Measurements from ENCODE around the gene SLC12A9. TPM values are rescaled to one million over a fixed set of nuclear protein-coding genes. Genes with fewer than 3 reads are reported as not detected.

Gene SLC12A9
- total and polyA plus RNA-seq, 2 of the 4 experiments (the other 2 are of a cell fraction) = 4.5 to 16.2 TPM

DNA sequence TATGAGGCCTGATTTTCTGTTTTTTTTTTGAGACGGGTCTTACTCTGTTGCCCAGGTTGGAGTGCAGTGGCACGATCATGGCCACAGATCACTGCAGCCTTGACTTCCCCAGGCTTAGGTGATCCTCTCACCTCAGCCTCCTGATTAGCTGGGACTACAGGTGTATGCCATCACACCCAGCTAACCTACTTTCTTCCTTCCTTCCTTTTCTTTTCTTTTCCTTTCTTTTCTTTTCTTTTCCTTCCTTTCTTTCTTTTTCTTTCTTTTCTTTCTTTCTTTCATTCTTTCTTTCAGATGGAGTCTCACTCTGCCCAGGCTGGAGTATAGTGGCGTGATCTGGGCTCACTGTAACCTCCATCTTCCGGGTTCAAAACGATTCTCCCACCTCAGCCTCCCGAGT lies 26.2 kb downstream of the SLC12A9 start:
- Histone ChIP-seq H3K56ac (ENCODE audit: extremely low read depth, insufficient read depth, low read length) (no peak overlapping the region), H3K4me1 (ENCODE audit: control insufficient read depth, insufficient read depth, low read length) (peaks cover 11% of the 10 kb centered on the region), H4K8ac (ENCODE audit: low read depth in 2 of 2, low read length in 2 of 2) (no peak overlapping the region), H2AK9ac (replicated peaks; ENCODE audit: low read depth, low read length, poor library complexity) (no peak overlapping the region), H4K5ac (ENCODE audit: low read depth, low read length) (no peak overlapping the region), H2BK15ac (ENCODE audit: low read depth, low read length) (no peak overlapping the region), H4K20me1 (ENCODE audit: insufficient read depth, low read length) (peaks cover 56% of the 10 kb centered on the region), H3K23ac (ENCODE audit: low read depth, low read length) (no peak overlapping the region), H2AFZ (replicated peaks; ENCODE audit: low read length, poor library complexity) (no peak overlapping the region), H2AK5ac (ENCODE audit: low read depth, low read length) (no peak overlapping the region), H3K14ac (replicated peaks; ENCODE audit: low read depth, low read length) (no peak overlapping the region), H3K4me3 (ENCODE audit: insufficient read depth, low read depth, low read length) (no peak overlapping the region), H3K27me3 (ENCODE audit: control insufficient read depth, insufficient read depth, low read length) (no peaks in the 10 kb centered on the region), H3K9ac (ENCODE audit: low read depth, low read length) (no peak overlapping the region), H3K9me1 (ENCODE audit: insufficient read depth, low read length) (peaks cover 5% of the 10 kb centered on the region; the same call in 1 of the 2 replicates), H2BK120ac (ENCODE audit: low read depth, low read length) (no peak overlapping the region), H4K91ac (ENCODE audit: insufficient read depth, low read depth, low read length) (no peak overlapping the region), H3K36me3 (ENCODE audit: control insufficient read depth, insufficient read depth, low read length) (peaks cover 53% of the 10 kb centered on the region), H3K9me3 (ENCODE audit: control insufficient read depth, insufficient read depth, low read length) (no peaks in the 10 kb centered on the region), H2BK20ac (ENCODE audit: low read depth, low read length) (no peak overlapping the region), H3K4ac (ENCODE audit: low read depth, low read length) (no peak overlapping the region), H3K4me2 (ENCODE audit: low read depth, low read length) (no peak overlapping the region), H3K79me1 (ENCODE audit: low read depth in 1 of 2, low read length in 2 of 2) (peaks cover 29 to 56% of the 10 kb centered on the region in 2 experiments), H2BK5ac (ENCODE audit: low read depth, low read length, poor library complexity, severe bottlenecking) (no peak overlapping the region), H3K18ac (ENCODE audit: low read depth, low read length) (no peak overlapping the region), H3K27ac (ENCODE audit: insufficient read depth, low read length) (no peak overlapping the region)
- DNase-seq (no peak), ATAC-seq (ENCODE audit: low read depth) (no peak)
- in situ Hi-C loops (cut with MboI; ENCODE audit: low sequenced_read_pairs) (no loop called here), dilution Hi-C loops (cut with HindIII; ENCODE audit: low sequenced_read_pairs, unreplicated experiment) (no loop called here), intact Hi-C loops (cut with micrococcal nuclease) (no loop called here)
- no peak for TF ChIP-seq ELK1 (IDR thresholded peaks at IDR 0.05; ENCODE audit: borderline replicate concordance, low read depth, low read length)
- TF ChIP-seq BHLHE40 (IDR thresholded peaks at IDR 0.05; ENCODE audit: low read depth, low read length) = no peak
- TF ChIP-seq MAZ (IDR thresholded peaks at IDR 0.05; ENCODE audit: borderline replicate concordance, low read depth, low read length) = no peak
- no peak for TF ChIP-seq FOS (IDR thresholded peaks at IDR 0.05; ENCODE audit: low read depth, low read length)
- TF ChIP-seq MAFK (IDR thresholded peaks at IDR 0.05; ENCODE audit: low read depth, low read length) = no peak
- no peak for TF ChIP-seq MXI1 (IDR thresholded peaks at IDR 0.05; ENCODE audit: borderline replicate concordance, low read depth, low read length)
- TF ChIP-seq, protein P1, sequence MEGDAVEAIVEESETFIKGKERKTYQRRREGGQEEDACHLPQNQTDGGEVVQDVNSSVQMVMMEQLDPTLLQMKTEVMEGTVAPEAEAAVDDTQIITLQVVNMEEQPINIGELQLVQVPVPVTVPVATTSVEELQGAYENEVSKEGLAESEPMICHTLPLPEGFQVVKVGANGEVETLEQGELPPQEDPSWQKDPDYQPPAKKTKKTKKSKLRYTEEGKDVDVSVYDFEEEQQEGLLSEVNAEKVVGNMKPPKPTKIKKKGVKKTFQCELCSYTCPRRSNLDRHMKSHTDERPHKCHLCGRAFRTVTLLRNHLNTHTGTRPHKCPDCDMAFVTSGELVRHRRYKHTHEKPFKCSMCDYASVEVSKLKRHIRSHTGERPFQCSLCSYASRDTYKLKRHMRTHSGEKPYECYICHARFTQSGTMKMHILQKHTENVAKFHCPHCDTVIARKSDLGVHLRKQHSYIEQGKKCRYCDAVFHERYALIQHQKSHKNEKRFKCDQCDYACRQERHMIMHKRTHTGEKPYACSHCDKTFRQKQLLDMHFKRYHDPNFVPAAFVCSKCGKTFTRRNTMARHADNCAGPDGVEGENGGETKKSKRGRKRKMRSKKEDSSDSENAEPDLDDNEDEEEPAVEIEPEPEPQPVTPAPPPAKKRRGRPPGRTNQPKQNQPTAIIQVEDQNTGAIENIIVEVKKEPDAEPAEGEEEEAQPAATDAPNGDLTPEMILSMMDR (conservative IDR thresholded peaks at IDR 0.05; ENCODE audit: low read depth, low read length) = no peak
- no peak for TF ChIP-seq CEBPB (IDR thresholded peaks at IDR 0.05; ENCODE audit: low read depth, low read length)
- no peak for TF ChIP-seq NFE2L2 (IDR thresholded peaks at IDR 0.05; ENCODE audit: low read depth, low read length)
- TF ChIP-seq SMC3 (IDR thresholded peaks at IDR 0.05; ENCODE audit: low read depth, low read length) = no peak
- TF ChIP-seq, protein P2, sequence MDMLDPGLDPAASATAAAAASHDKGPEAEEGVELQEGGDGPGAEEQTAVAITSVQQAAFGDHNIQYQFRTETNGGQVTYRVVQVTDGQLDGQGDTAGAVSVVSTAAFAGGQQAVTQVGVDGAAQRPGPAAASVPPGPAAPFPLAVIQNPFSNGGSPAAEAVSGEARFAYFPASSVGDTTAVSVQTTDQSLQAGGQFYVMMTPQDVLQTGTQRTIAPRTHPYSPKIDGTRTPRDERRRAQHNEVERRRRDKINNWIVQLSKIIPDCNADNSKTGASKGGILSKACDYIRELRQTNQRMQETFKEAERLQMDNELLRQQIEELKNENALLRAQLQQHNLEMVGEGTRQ (IDR thresholded peaks at IDR 0.05; ENCODE audit: low read depth, low read length) = no peak
- no peak for TF ChIP-seq RAD21 (IDR thresholded peaks at IDR 0.05; ENCODE audit: low read length)
- no TSS peak for BruUV-seq (replicated peaks)
- WGBS, 2 experiments (ENCODE audit: extremely low coverage in 2 of 2, insufficient read length in 1 of 2) = 84% methylated on average over 2 of the region's 6 CpGs; no CpG with 5 or more reads in 1 of the 2 experiments
- CTCF ChIA-PET = no interaction called here
- POLR2A ChIA-PET (ENCODE audit: unreplicated experiment) = interaction anchor here (0.6 kb wide), 1 partner anchor 12 kb away, joined by 4 read pairs; no protein-coding TSS in a partner anchor

Data from IMR-90 (cell line).